Measurements from ENCODE around the gene FUZ.

Gene FUZ, protein sequence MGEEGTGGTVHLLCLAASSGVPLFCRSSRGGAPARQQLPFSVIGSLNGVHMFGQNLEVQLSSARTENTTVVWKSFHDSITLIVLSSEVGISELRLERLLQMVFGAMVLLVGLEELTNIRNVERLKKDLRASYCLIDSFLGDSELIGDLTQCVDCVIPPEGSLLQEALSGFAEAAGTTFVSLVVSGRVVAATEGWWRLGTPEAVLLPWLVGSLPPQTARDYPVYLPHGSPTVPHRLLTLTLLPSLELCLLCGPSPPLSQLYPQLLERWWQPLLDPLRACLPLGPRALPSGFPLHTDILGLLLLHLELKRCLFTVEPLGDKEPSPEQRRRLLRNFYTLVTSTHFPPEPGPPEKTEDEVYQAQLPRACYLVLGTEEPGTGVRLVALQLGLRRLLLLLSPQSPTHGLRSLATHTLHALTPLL

DNA sequence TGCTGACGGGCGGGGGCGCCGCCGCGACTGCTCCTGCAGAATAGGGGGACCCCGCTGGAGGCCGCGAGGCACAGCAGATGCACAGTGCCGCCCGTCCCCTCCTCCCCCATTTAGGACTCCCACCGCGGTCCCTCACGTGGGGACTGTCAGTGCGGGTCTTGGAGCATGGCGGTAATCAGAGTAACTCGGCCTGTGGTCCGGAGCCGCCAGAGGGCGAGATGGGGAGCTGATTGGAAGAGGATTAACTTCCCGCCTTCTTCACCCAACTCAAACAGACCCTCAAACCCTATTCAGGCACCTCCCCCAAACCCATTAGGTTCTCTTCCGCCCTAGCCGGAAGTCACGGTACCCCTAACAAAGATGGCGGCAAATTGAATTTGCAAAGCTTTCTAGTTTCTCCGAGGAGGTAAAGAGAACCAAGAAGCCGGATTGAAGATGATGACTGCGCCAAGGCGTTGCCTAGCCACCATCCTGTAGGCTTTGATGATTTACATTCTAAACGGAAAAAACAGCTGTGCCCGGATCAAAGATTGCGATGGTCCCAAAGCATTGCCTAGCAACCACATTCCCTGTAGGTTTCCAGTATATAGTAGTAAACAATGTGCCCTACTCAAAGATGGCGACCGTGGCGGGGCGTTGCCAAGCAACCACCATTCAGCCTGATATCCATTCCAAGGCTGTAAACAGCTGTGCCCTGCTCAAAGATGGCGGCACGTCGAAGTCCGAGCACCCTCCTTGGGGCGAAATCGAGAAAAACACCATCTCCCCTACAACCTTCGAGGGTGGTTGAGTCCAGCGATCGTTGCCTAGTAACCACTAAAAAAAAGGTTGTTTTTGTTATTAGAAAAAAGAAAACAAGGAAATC is at the start of gene FUZ:
TSS of gene FUZ (minus strand) at position 296 of the 865 bp plus-strand sequence. CDS start at position 110, 186 bp downstream.
- DNase-seq: peak; percentile 98 to 99

GRCh38 chr19:49862391-49863253 is 49.5 kb upstream of the FUZ start:
- no peak for DNase-seq

DNA sequence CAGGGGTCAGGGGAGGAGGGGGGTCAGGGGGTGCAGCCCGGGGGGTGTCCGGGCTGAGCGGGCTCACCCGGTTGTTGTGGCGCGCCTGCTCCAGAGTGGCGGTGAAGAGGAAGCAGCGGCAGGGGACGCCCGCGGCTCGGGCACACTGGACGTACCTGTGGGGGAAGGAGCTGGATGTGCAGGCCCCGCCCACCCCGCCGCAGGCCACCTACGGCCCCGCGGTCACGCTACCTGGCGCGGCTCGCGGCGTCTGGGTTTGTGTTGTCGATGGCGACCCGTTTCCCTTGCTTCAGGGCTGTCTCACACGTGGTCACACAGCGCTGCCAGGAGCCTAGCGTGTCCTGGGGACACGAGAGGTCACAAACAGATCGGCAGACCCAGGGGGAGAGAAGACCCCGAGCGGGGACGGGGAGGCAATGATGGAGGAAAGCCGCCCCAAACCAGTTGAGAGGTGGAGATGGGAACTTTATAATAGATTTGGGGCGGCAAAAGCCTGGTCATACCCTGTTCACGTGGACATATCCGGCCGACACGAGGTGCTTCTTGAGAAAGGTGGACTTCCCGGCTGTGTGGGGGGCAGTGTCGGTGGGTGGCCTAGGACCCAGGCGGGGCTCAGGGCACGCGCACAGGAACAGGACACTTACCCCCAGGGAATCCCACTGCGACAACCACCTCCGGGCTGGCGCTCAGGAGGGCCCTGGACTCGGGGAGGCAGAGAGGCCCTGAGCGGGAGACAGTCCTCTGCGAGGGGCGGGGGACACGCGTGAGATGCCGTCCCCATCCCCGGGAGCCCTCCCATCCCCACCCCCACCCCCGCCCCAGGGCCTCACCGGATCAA is 48.7 kb upstream of the FUZ start:
- DNase-seq: peak; percentile 27 to 52

GRCh38 chr19:49861107-49861506 is 48.0 kb upstream of the FUZ start:
- DNase-seq: peak in 1 of 2 experiments; percentile 30

DNA sequence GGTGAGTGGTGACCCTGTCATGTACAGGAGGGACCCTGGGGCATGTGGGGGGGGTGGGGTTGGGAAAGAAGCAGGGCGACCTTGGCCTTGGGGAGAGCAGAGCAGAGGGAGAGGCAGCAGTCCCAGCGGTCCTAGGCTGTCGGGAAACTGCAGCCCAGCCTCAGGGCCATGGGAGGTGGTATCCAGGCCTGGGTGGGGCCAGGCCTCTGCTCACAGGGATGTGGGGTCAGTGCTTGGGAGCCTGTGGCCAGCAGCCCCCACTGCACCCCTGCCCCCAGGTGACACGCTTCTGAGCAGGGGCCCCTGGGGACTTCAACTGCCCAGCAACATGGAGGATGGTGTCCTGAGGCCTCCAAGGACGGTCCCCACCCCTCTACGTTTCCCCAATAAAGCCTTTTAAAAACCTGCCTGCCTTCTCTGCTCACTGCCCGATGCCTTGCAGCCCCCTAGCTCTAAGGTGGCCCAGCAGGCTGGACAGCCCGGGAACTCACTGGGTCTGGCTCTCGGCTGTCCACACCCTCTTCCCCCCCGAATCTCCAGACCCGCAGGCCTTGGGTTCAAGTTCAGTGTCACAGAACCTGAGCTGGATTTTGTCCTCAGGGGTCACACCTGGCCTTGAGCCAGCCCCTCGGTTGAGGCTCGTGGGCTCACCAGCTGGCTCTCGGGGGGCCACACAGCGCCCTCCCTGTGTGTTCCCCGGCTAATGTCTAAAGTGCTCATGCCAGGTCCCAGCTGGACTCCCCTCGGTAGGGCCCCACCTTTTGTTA is 47.4 kb upstream of the FUZ start:
- DNase-seq: no peak

DNA sequence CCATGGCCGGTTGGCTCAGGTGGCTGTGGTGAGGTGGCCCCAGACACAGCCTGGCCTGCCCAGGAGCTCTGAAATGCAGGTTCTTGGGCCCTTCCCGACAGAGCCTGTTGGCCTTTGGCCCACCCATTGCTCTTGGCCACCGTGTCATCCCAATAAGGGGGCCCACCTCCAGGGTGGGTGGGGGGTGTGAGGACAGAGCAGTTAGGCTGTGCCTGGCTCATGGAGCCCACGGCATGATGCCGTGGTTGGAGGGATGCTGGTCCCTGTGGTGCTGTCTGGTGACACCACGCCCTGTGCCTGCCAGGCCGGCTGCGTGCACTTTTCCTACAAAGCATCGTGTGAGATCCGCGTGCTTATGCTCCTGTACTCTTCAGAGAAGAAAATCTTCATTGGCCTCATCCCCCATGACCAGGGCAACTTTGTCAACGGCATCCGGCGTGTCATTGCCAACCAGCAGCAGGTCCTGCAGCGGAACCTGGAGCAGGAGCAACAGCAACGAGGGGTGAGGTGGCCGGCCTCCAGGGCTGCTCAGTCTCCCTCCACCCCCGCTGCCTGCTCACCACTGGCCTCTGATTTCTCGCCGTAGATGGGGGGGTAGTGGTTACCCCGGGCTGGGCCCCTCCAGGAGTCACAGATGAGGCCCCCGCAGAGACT is 46.7 kb upstream of the FUZ start:
- DNase-seq: no peak

DNA sequence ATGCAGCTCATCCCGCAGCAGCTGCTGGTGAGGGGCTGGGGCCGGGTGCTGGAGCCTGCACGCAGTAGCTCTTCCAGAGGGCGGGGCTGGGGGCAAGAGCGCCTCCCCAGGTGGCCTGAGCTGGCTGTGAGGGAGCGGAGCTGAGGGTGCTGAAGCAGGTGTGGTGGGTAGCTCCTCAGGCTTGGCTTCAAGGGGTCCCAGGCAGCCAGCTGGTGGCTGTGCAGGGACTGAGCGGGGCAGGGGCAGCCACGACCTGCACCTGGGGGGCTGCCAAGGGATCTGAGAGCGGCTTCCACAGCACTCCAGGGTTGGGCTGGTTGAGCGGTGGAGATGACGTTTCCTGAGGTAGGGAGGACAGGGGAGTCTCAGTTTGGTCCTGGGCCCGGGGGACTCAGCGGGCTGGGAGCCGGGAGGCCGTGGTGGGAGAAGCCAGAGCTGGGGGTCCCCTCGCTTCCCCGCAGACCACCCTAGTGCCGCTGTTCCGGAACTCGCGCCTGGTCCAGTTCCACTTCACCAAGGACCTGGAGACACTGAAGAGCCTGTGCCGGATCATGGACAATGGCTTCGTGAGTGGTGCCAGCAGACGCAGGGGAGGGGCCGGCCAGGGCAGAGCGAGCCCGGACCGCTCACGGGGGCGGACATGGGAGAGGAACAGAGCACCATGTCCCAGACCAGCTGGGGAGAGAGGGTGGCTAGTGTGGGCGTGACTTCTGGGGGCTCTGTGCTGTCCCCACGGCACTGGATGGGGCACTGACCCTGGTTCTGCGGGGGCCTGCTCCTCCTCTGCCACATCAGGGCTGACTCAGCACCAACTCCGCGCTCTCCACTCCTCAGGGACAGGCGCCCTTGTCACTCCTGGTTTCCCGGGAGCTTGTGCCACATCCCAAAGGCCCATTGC is 45.2 kb upstream of the FUZ start:
- no peak for DNase-seq

DNA sequence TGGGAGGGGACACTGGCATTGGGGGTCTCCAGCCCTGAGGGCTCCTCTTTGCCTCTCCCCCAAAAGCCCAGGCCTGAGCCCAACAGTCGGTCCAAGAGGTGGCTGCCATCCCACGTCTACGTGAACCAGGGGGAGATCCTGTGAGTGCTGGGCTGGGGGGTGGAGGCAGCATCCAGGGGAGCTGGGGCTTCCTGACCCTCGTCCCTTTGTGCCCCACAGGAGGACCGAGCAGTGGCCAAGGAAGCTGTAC is 44.7 kb upstream of the FUZ start:
- DNase-seq: no peak

DNA sequence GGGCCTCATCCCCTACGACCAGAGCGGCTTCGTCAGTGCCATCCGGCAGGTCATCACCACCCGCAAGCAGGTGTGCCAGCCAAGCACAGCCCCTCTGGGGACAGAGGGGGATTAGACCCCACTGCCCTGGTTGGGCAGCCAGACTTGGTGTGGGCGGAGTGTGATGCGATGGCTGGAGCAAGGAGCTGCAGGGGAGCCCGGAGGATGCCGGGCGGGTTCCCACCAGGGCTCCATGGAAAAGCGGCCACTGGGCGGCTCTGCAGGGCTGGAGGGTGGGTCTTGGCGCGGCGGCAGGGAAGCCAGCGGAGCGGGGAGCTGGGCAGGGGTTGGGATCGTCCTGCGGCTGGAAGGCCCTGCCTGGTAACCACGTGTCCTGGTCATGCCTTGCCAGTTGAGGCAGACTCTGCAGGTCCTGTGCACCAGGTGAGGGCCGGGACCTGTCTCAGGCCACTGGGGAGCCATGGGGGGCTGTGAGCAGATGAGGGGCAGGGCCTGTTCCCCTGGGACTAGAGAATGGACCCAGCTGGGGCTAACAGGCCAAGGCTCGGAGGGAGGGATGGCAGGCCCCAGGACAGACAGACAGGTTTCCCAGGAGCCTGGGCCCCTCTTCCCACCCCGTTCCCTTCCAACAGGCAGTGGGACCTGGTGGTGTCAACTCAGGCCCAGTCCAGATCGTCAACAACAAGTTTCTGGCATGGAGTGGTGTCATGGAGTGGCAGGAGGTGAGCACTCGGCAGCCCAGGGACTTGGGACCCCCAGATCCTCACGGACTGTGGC is 44.2 kb upstream of the FUZ start:
- no peak for DNase-seq

DNA sequence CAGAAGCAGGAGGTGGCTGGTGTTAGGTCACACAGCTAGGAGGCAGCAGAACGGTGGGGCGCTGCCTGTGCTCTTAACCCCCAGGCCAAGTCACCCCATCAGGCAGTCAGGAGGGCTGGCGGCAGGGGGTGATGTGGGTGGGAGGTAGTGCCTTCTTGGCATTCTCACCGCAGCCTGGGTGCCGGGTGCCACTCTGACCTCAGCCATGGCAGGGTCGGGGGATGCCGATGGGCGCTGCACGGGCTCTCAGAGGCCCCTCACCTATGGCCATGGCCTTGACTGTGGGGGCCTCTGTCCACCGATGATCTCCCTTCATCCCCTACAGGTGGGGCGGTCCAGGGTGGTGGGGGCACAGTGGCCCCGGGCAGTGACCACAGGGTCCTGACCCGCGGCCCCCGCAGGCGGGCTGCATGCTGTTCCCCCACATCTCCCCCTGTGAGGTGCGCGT is 43.5 kb upstream of the FUZ start:
- no peak for DNase-seq

DNA sequence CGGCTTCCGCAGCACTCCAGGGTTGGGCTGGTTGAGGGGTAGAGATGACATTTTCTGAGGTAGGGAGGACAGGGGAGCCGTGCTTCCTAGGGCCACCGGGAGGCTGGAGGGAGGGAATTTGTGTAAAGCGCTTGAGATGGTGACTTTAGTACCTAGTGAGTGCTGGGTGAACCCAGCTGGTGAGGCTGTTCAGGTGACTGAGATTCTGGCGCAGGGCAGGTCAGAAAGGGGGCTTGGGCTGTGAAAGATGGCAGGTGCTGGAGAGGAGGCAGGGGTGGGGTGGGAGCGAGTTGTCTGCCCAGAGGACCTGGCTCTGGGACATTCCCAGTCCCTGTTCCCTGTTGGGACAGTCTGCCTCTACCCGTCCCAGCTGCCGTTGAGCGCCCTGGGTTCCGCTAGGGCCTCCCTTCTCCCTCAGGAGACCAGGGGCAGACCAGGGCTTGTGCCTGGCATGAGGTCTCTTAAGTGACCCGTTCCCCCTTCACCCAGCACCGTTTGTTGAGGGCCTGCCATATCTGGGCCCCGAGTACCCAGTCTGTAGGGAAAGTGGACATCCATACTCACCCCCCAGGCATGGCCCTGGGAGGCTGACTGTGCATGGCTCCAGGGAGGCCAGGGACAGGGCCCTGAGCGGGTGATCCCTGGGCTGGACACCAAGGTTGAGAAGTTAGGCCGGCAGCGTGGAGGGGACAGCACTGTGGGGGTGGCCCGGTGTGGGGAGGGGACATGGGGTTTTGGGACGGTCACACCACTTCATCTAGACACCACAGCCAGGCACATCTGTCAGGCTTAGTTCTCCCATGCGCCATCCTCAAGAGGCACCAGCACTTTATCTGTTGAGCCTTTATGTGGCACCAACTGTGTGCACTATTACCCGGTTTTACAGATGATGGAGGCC is 42.8 kb upstream of the FUZ start:
- DNase-seq: no peak

DNA sequence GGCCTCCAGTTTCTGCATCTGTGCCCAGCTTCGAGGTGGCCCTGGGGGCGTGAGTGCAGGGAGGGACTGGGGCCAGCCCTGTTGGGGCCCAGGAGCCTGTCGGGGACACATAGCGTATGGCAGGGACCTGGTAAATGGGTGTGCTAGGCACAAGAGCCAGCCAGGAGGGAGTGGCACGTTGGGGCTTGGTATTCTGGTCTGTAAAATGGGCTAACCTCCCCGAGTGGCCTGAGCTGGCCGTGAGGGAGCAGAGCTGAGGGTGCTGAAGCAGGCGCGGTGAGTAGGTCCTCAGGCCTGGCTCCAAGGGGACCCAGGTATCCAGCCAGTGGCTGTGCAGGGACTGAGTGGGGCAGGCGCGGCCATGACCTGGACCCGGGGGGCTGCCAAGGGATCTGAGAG is 42.2 kb upstream of the FUZ start:
- no peak for DNase-seq

- no peak for DNase-seq
These were observed 41.5 kb upstream of the FUZ start for GRCh38 chr19:49854378-49855263.

DNA sequence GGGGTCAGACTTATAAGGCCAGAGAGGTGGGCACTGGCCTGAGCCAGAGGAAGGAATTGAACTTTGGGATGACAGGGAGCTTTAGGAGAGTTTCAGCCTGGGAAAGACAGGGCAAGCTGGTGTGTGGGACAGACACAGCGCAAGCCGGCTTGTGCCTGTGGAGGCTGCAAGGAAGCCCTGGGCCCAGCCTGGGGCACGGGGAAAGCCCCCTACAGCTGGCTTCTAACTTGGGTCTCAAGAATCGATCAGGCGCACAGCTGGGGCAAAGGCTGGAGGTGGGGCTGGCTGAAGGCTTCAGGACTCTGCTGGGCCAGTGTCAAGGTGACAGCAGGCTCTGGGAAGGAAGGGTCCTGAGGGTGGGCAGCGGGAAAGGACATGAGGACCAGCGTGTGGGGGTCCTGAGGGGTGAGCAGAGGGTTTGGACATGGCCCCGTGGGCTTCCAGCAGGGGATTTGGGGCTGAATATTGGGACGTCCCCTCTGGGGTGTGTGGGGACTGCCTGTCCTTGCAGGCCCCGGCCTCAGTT is 40.8 kb upstream of the FUZ start:
- DNase-seq: no peak

DNA sequence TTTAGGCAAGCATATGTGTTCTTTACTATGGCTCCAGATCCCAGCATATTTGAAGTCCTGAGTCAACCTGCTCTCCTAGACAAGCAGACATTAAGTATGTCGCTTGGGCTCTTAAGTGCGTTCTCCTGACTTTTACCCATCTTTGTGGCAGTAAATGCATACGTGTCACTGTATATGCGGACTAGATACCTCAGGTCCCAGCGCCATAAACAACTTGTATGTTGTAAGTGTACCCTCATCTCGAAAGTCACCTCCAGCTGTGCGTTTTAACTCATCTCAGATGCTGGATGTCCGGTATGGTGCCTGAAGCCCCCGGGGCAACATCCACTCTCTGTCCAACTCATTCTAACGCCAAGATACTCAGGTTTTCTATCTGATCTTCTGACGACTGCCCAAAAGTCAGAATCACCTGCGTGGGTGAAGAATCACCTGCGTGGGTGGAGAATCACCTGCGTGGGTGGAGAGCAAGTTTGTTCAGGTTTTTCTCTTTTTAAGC is 39.6 kb upstream of the FUZ start:
- DNase-seq: no peak
